ENCODE data around the gene MYO1E.

- TF ChIP-seq CTCF (IDR thresholded peaks at IDR 0.05) (no peak), POLR2A (IDR thresholded peaks at IDR 0.05) (no peak)
These were observed 80.1 kb downstream of the MYO1E start for GRCh38 chr15:59292442-59293151.
